Thyroid gland (tissue), 4 donors: ENCODE results near the gene PRKCH.

Experiments
- CTCF ChIP-seq, 6 experiments: fragments of 200-600 bp in 3 of 6; fragments of 450-650 bp in 3 of 6; sonication (generic) in 3 of 6; IDR thresholded peaks; one replicate each; pipeline ENCODE4 v1.5.1; 2016 to 2019; ENCODE audit warnings: antibody characterized with exemption in 6 of 6, mild to moderate bottlenecking in 2 of 6, inconsistent platforms in 1 of 6, moderate library complexity in 1 of 6
- POLR2A ChIP-seq, 2 donors: fragments of 450-650 bp; IDR thresholded peaks; one replicate each; pipeline ENCODE4 v1.6.1; 2017; ENCODE audit warnings: antibody characterized with exemption in 2 of 2, mild to moderate bottlenecking in 2 of 2, moderate library complexity in 1 of 2

GRCh38 chr14:61304688-61305087 lies 16.7 kb upstream of the PRKCH start:
- no peak for TF ChIP-seq POLR2A (IDR thresholded peaks at IDR 0.05)
- TF ChIP-seq CTCF (IDR thresholded peaks at IDR 0.05) = no peak
